Neuron (in vitro differentiated cells): Measurements from ENCODE around the gene KRABD2.
"Not testable (repeated sequence)": the region's sequence is repeated elsewhere in the genome, so short reads cannot be mapped to it uniquely, and the experiment has no call there.

Source experiments
- H2AFZ ChIP-seq: one replicate; pipeline ENCODE4 v1.6.1; 2013; ENCODE audit warnings: low read depth, mild to moderate bottlenecking, inconsistent platforms, low read length, moderate library complexity
- H3K27me3 ChIP-seq: one replicate; pipeline ENCODE4 v1.6.1; 2013; ENCODE audit warnings: low read length; ENCODE audit not compliant: insufficient read depth
- H3K36me3 ChIP-seq: one replicate; pipeline ENCODE4 v1.6.1; 2013; ENCODE audit warnings: low read length; ENCODE audit not compliant: insufficient read depth
- H3K4me1 ChIP-seq: one replicate; pipeline ENCODE4 v1.6.1; 2013; ENCODE audit warnings: low read length; ENCODE audit not compliant: insufficient read depth
- H3K4me3 ChIP-seq: 2 replicates; pipeline ENCODE4 v1.5.1; 2013; ENCODE audit warnings: mild to moderate bottlenecking, low read length, moderate library complexity
- H3K9me3 ChIP-seq: one replicate; pipeline ENCODE4 v1.6.1; 2013; ENCODE audit warnings: low read length

The KRABD2 gene

GRCh38 chr17:8406174-8406573 is 29.7 kb upstream of the KRABD2 start:
- Histone ChIP-seq H2AFZ (no peak overlapping the region), H3K4me1 (no peaks in the 10 kb centered on the region), H3K27me3 (peaks cover 3% of the 10 kb centered on the region), H3K9me3 (no peaks in the 10 kb centered on the region), H3K4me3 (no peak overlapping the region), H3K36me3 (no peaks in the 10 kb centered on the region)

- Histone ChIP-seq H3K4me1 (no peaks in the 10 kb centered on the region), H3K36me3 (no peaks in the 10 kb centered on the region), H3K4me3 (no peak overlapping the region), H3K27me3 (peaks cover 5% of the 10 kb centered on the region), H2AFZ (no peak overlapping the region), H3K9me3 (no peaks in the 10 kb centered on the region)
Measured at GRCh38 chr17:8405499-8406016, 29.1 kb upstream of the KRABD2 start.

GRCh38 chr17:8402921-8403536 is 26.5 kb upstream of the KRABD2 start:
- Histone ChIP-seq H3K27me3 (peaks cover 5% of the 10 kb centered on the region), H2AFZ (no peak overlapping the region), H3K4me1 (no peaks in the 10 kb centered on the region), H3K4me3 (no peak overlapping the region), H3K9me3 (no peaks in the 10 kb centered on the region), H3K36me3 (no peaks in the 10 kb centered on the region)

- H3K9me3 ChIP-seq, result no peaks in the 10 kb centered on the region
- H3K36me3 ChIP-seq, result no peaks in the 10 kb centered on the region
- no peak overlapping the region for H3K4me3 ChIP-seq
- no peaks in the 10 kb centered on the region for H3K4me1 ChIP-seq
- H2AFZ ChIP-seq, result no peak overlapping the region
- H3K27me3 ChIP-seq, result peaks cover 10% of the 10 kb centered on the region
Measured at GRCh38 chr17:8401107-8401506, 24.6 kb upstream of the KRABD2 start.

GRCh38 chr17:8398980-8399379 is 22.5 kb upstream of the KRABD2 start:
- H3K36me3 ChIP-seq, result no peaks in the 10 kb centered on the region

GRCh38 chr17:8397636-8398035 is 21.1 kb upstream of the KRABD2 start, which contains the start of gene RNF222:
Gene RNF222, minus strand, starts transcription at chr17:8397827. Its CDS starts 4,366 bp downstream, at chr17:8393461.
- no peaks in the 10 kb centered on the region for H3K9me3 ChIP-seq
- no peak within 1 kb of the TSS for H3K4me3 ChIP-seq
- no peaks in the 10 kb centered on the region for H3K4me1 ChIP-seq
- no peaks in the 10 kb centered on the region for H3K36me3 ChIP-seq
- peaks cover 10% of the 10 kb centered on the region for H3K27me3 ChIP-seq
- no peak within 1 kb of the TSS for H2AFZ ChIP-seq

More at GRCh38 chr17:8398980-8399379, 22.5 kb upstream of the KRABD2 start:
- Histone ChIP-seq H3K4me1 (no peaks in the 10 kb centered on the region), H3K9me3 (no peaks in the 10 kb centered on the region), H3K4me3 (no peak overlapping the region), H3K27me3 (peaks cover 10% of the 10 kb centered on the region), H2AFZ (no peak overlapping the region)

- H2AFZ ChIP-seq, H3K9me3 ChIP-seq, H3K36me3 ChIP-seq, H3K27me3 ChIP-seq, H3K4me3 ChIP-seq, H3K4me1 ChIP-seq: not testable (repeated sequence)
Measured at GRCh38 chr17:8394497-8394896, 18.0 kb upstream of the KRABD2 start.

GRCh38 chr17:8393470-8394231 is 17.1 kb upstream of the KRABD2 start:
- no peaks in the 10 kb centered on the region for H3K36me3 ChIP-seq
- no peak overlapping the region for H2AFZ ChIP-seq
- no peaks in the 10 kb centered on the region for H3K9me3 ChIP-seq
- H3K4me1 ChIP-seq, result no peaks in the 10 kb centered on the region
- H3K4me3 ChIP-seq, result no peak overlapping the region
- peaks cover 5% of the 10 kb centered on the region for H3K27me3 ChIP-seq

GRCh38 chr17:8392674-8393469 is 16.4 kb upstream of the KRABD2 start:
- no peak overlapping the region for H2AFZ ChIP-seq
- no peaks in the 10 kb centered on the region for H3K36me3 ChIP-seq
- H3K4me3 ChIP-seq, result no peak overlapping the region
- no peaks in the 10 kb centered on the region for H3K4me1 ChIP-seq
- H3K9me3 ChIP-seq, result no peaks in the 10 kb centered on the region
- peaks cover 5% of the 10 kb centered on the region for H3K27me3 ChIP-seq

- Histone ChIP-seq H3K9me3 (no peaks in the 10 kb centered on the region), H3K27me3 (no peaks in the 10 kb centered on the region), H2AFZ (no peak overlapping the region), H3K4me1 (no peaks in the 10 kb centered on the region), H3K4me3 (no peak overlapping the region), H3K36me3 (no peaks in the 10 kb centered on the region)
Measured at GRCh38 chr17:8392274-8392673, 15.8 kb upstream of the KRABD2 start.

- Histone ChIP-seq H3K27me3 (no peaks in the 10 kb centered on the region), H3K9me3 (no peaks in the 10 kb centered on the region), H3K4me1 (no peaks in the 10 kb centered on the region)
Measured at GRCh38 chr17:8391711-8392110, 15.2 kb upstream of the KRABD2 start.

GRCh38 chr17:8387914-8388651 is 11.6 kb upstream of the KRABD2 start:
- no peaks in the 10 kb centered on the region for H3K36me3 ChIP-seq
- H3K4me1 ChIP-seq, result peaks cover 6% of the 10 kb centered on the region
- H3K9me3 ChIP-seq, result no peaks in the 10 kb centered on the region
- H3K4me3 ChIP-seq, result no peak overlapping the region
- H3K27me3 ChIP-seq, result no peaks in the 10 kb centered on the region
- no peak overlapping the region for H2AFZ ChIP-seq

More at GRCh38 chr17:8391711-8392110, 15.2 kb upstream of the KRABD2 start:
- Histone ChIP-seq H3K36me3 (no peaks in the 10 kb centered on the region), H2AFZ (no peak overlapping the region), H3K4me3 (no peak overlapping the region)
